NCI-H526 treated with DMSO at 0.1 percent for 48 hours (cell line): Measurements from ENCODE around the gene ZNF530.
A peak's percentile ranks its signal among the peaks of the same experiment; 100 is the strongest.

ENCODE experiments used
- DNase-seq: peaks from one replicate; lab custom pipeline; 2025; lab: John Stamatoyannopoulos, UW

Gene ZNF530

GRCh38 chr19:57615346-57615745, 15.7 kb downstream of the ZNF530 start:
- no peak for DNase-seq

- DNase-seq, result no peak
Measured at GRCh38 chr19:57620673-57621348, 21.1 kb downstream of the ZNF530 start.

DNA sequence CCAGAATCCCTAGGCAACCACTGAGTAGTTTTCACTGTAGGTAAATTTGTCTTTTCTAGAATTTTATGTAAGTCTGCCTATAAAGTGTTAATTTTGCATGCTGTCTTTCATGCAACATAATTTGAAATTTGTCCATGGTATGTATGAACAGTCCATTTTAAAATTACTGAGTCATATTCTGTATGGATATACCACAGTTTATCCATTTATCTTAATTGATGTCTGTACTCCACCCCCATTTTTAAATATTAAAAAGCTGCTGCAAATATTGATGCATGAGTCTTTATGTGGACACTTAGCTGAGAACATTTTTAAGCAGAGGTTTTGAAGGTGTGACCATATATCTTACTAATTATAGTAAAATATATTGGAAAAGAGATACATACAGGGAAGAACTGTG, 23.4 kb downstream of the ZNF530 start:
- DNase-seq, result no peak

DNA sequence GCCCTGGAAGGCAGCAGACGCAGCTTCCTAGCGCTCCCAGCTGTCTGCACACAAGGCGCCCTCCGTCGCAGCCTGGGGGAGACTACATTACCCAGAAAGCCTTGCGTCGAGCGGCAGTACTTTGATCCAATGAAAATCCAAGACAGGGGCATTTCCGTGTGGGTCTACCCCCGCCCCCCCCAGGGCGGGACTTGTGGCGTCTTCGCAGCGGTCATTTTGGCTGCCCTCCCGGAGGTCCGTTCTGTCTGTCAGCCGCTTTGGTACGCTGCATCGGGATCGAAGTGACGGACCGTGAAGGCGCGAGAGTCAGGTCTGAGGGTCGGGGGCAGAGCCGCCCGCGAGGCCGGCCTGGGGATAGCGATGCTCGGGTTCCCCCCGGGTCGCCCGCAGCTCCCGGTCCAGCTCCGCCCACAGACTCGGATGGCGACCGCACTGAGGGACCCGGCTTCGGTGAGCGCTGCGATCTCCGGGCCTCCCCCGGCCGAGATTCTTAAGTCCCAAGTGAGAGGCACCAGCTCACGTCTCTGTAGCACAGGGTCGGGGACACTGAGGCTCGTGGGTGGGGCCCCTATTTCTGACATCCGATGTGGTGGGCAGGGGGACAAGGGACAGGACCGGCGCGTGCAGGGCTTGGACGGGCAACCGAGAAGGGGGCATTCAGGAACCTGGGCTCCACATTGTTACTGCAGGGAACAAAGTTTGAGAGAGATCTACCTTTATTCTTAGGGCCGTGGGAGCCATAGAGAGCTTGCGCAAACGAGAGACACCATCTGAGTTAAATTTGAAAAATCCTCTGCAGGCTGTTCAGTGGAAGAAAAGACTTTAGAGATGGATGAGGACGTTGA, 33.5 kb downstream of the ZNF530 start, which contains the start of gene ZNF211:
ZNF211 (plus strand) TSS at position 182 of the 845 bp plus-strand sequence; CDS start at position 361, 179 bp downstream.
- DNase-seq, result peak; percentile 89

- no peak for DNase-seq
Measured at GRCh38 chr19:57633832-57634131, 34.1 kb downstream of the ZNF530 start.

GRCh38 chr19:57637379-57637778, 37.7 kb downstream of the ZNF530 start:
- no peak for DNase-seq

- DNase-seq, result no peak
Measured at GRCh38 chr19:57641715-57642234, 42.1 kb downstream of the ZNF530 start.

- DNase-seq, result no peak
Measured at GRCh38 chr19:57642396-57643046, 42.8 kb downstream of the ZNF530 start.

DNA sequence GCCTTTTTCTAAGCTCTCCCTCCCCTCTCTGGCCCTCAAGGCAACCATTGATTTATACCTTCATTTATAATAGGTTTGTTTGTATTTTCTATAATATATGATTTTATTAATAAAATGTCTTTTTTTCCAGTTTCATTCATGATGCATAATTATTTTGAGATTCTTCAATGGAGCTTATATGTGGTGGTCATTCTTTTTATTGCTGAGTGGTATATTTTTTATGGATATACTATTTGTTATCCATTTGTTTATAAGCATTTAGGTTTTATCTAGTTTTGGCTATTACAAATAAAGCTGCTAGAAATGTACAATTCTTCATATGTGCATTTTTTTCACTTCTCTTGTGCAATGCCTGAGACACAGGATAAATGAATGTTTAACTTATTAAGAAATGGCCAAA, 44.0 kb downstream of the ZNF530 start:
- DNase-seq, result no peak

DNA sequence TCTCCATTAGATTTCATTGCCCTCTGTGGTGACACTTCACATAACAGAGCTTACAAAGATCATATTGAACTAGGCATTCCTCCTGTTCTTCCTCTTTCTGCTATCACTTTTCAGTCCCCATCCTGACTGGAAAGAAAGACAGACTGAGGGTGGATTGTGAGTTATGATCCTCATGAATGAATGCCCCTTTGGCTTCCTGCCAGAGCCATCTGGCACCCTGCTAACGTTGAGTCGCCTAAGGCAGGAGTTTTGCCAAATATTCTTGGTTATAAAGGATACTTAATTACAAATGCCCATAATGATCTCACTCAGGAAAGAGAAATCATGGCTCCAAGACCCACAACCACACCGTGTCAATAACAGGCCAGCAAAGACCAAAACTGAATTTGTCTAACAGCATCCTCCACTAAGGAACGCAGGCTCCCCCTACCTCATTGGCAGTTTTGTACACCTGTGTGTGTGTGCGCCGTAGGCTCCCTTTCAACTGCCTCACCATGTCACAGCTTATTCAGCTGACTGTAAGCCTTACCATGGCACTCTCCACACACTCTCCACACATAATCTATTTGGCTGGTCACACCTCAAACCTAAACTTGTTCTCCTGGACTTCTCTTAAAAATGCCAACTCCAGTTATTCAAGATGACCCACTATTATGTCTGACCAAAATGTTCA, 48.8 kb downstream of the ZNF530 start:
- DNase-seq, result no peak

DNA sequence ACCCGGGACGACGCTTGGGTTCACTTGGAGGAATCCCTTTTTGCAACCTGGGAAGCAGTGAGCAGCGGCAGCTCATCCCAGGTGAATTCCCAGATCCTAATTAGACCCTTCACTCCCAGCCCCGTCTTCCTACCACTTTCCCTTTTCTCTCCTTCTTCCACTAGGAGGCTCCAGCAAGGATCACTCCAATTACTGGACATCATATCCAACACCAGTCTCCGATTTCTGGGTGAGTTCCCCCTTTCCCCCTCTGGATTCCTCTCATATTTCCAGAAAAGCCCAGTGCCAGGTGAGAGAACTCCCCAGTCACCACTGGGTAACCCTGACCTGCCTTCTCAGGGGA, 51.9 kb downstream of the ZNF530 start:
- DNase-seq, result no peak

GRCh38 chr19:57653689-57654088, 54.0 kb downstream of the ZNF530 start:
- DNase-seq, result no peak

GRCh38 chr19:57655443-57655842, 55.8 kb downstream of the ZNF530 start:
- no peak for DNase-seq

GRCh38 chr19:57656346-57656745, 56.7 kb downstream of the ZNF530 start:
- no peak for DNase-seq
